WTC11 (cell line): ENCODE data around the gene TANGO2. TPM values are rescaled to one million over a fixed set of nuclear protein-coding genes. Genes with fewer than 3 reads are reported as not detected.

ENCODE experiments used
- ATAC-seq: fragments of 200-7000 bp; cut with Tn5 transposase; 2 replicates; pipeline ENCODE4 v1.10.0; 2021; ENCODE audit warnings: mild to moderate bottlenecking, moderate library complexity
- CTCF ChIA-PET: fragments of 300-600 bp; sonication (Branson Sonifier 250); formaldehyde crosslinking; loops from one replicate; lab custom pipeline; 2021; ENCODE audit warnings: antibody characterized with exemption; lab: Charles Lee
- POLR2A ChIA-PET: fragments of 350-600 bp; sonication (Branson Sonifier 250); formaldehyde crosslinking; loops from one replicate; lab custom pipeline; 2021; ENCODE audit warnings: antibody characterized with exemption; lab: Charles Lee
- DNase-seq: peaks from one replicate; pipeline ENCODE4 v3.0.0; 2021; ENCODE audit warnings: low spot score
- H3K27ac Mint-ChIP-seq: 2 replicates; pipeline ENCODE4 v1.8.0; 2021; ENCODE audit warnings: mixed read lengths
- H3K27me3 Mint-ChIP-seq: 2 replicates; pipeline ENCODE4 v1.8.0; 2021; ENCODE audit warnings: low read depth, mild to moderate bottlenecking, moderate library complexity, mixed read lengths
- H3K36me3 Mint-ChIP-seq: 2 replicates; pipeline ENCODE4 v1.8.0; 2021; ENCODE audit warnings: mixed read lengths
- H3K4me1 Mint-ChIP-seq: 2 replicates; pipeline ENCODE4 v1.8.0; 2022; ENCODE audit warnings: mixed read lengths
- H3K4me3 Mint-ChIP-seq: 2 replicates; pipeline ENCODE4 v1.8.0; 2021; ENCODE audit warnings: mild to moderate bottlenecking, moderate library complexity, mixed read lengths
- H3K9me3 Mint-ChIP-seq: 2 replicates; pipeline ENCODE4 v1.8.0; 2021; ENCODE audit warnings: mixed read lengths
- CREM ChIP-seq: sonication (generic); formaldehyde crosslinking; IDR thresholded peaks from 2 replicates; pipeline ENCODE4 v1.8.1; 2022; ENCODE audit warnings: mild to moderate bottlenecking, missing genetic modification reagents, moderate library complexity
- ESRRA ChIP-seq: sonication (generic); formaldehyde crosslinking; IDR thresholded peaks from 2 replicates; pipeline ENCODE4 v1.8.1; 2022; ENCODE audit warnings: mild to moderate bottlenecking, missing genetic modification reagents, borderline replicate concordance
- FOXK1 ChIP-seq: sonication (generic); formaldehyde crosslinking; IDR thresholded peaks from 2 replicates; pipeline ENCODE4 v1.8.0; 2022; ENCODE audit warnings: mild to moderate bottlenecking, moderate library complexity, missing genetic modification reagents
- JAZF1 ChIP-seq: fragments of 250-450 bp; sonication (Bioruptor Pico); IDR thresholded peaks from 2 replicates; pipeline ENCODE4 v1.9.0; 2021; ENCODE audit warnings: moderate library complexity, mild to moderate bottlenecking, inconsistent platforms
- MXD4 ChIP-seq: fragments of 250-450 bp; sonication (Bioruptor Pico); IDR thresholded peaks from 2 replicates; pipeline ENCODE4 v1.8.0; 2021; ENCODE audit warnings: mild to moderate bottlenecking, moderate library complexity, borderline replicate concordance
- MYBL2 ChIP-seq: sonication (generic); formaldehyde crosslinking; IDR thresholded peaks from 2 replicates; pipeline ENCODE4 v1.8.1; 2023; ENCODE audit warnings: mild to moderate bottlenecking, moderate library complexity, missing genetic modification reagents
- NFYB ChIP-seq: sonication (generic); formaldehyde crosslinking; conservative IDR thresholded peaks from 2 replicates; pipeline ENCODE4 v1.8.0; 2022; ENCODE audit warnings: low read depth, missing genetic modification reagents
- NR2C2 ChIP-seq: sonication (generic); formaldehyde crosslinking; IDR thresholded peaks from 2 replicates; pipeline ENCODE4 v1.8.0; 2022; ENCODE audit warnings: mild to moderate bottlenecking, missing genetic modification reagents
- NR3C1 ChIP-seq: sonication (generic); formaldehyde crosslinking; conservative IDR thresholded peaks from 2 replicates; pipeline ENCODE4 v1.8.1; 2023; ENCODE audit warnings: low read depth, mild to moderate bottlenecking, missing genetic modification reagents
- SMAD4 ChIP-seq: sonication (generic); formaldehyde crosslinking; IDR thresholded peaks from 2 replicates; pipeline ENCODE4 v1.8.0; 2022; ENCODE audit warnings: mild to moderate bottlenecking, missing genetic modification reagents
- TEAD4 ChIP-seq: sonication (generic); formaldehyde crosslinking; IDR thresholded peaks from 2 replicates; pipeline ENCODE4 v1.8.0; 2022; ENCODE audit warnings: mild to moderate bottlenecking, missing genetic modification reagents
- ZBTB21 ChIP-seq: sonication (generic); formaldehyde crosslinking; IDR thresholded peaks from 2 replicates; pipeline ENCODE4 v1.8.1; 2023; ENCODE audit warnings: mild to moderate bottlenecking, missing genetic modification reagents, borderline replicate concordance
- total RNA-seq: library from RNA; stranded (reverse); gene quantifications from 3 replicates; pipeline ENCODE4 v1.2.3, GENCODE V29; 2021
- TF ChIP-seq, protein P1 (sequence below): sonication (generic); formaldehyde crosslinking; IDR thresholded peaks from 2 replicates; pipeline ENCODE4 v1.8.1; 2022; ENCODE audit warnings: mild to moderate bottlenecking, missing genetic modification reagents, moderate library complexity, borderline replicate concordance
- TF ChIP-seq, protein P2 (sequence below): sonication (generic); formaldehyde crosslinking; IDR thresholded peaks from 2 replicates; pipeline ENCODE4 v1.8.1; 2023; ENCODE audit warnings: mild to moderate bottlenecking, missing genetic modification reagents
- TF ChIP-seq, protein P3 (sequence below): fragments of 250-450 bp; sonication (Bioruptor Pico); IDR thresholded peaks from 2 replicates; pipeline ENCODE4 v1.8.0; 2021; ENCODE audit warnings: mild to moderate bottlenecking
- TF ChIP-seq, protein P4 (sequence below): sonication (generic); formaldehyde crosslinking; IDR thresholded peaks from 2 replicates; pipeline ENCODE4 v1.8.1; 2023; ENCODE audit warnings: mild to moderate bottlenecking, moderate library complexity, missing genetic modification reagents
- TF ChIP-seq, protein P5 (sequence below): fragments of 250-450 bp; sonication (Bioruptor Pico); IDR thresholded peaks from 2 replicates; pipeline ENCODE4 v2.1.2; 2022; ENCODE audit warnings: mild to moderate bottlenecking, moderate library complexity
- TF ChIP-seq, protein P6 (sequence below): fragments of 250-450 bp; sonication (Bioruptor Pico); IDR thresholded peaks from 2 replicates; pipeline ENCODE4 v1.9.0; 2021; ENCODE audit warnings: mild to moderate bottlenecking
- TF ChIP-seq, protein P7 (sequence below): sonication (generic); formaldehyde crosslinking; IDR thresholded peaks from 2 replicates; pipeline ENCODE4 v1.8.1; 2022; ENCODE audit warnings: mild to moderate bottlenecking, moderate library complexity, missing genetic modification reagents
- TF ChIP-seq, protein P8 (sequence below): sonication (generic); formaldehyde crosslinking; IDR thresholded peaks from 2 replicates; pipeline ENCODE4 v1.8.0; 2022; ENCODE audit warnings: mild to moderate bottlenecking, missing genetic modification reagents
- TF ChIP-seq, protein P9 (sequence below): sonication (generic); formaldehyde crosslinking; IDR thresholded peaks from 2 replicates; pipeline ENCODE4 v1.8.0; 2022; ENCODE audit warnings: mild to moderate bottlenecking, missing genetic modification reagents

Gene TANGO2
- total RNA-seq, 1 experiment from 2014 or later: 14.8 TPM

DNA sequence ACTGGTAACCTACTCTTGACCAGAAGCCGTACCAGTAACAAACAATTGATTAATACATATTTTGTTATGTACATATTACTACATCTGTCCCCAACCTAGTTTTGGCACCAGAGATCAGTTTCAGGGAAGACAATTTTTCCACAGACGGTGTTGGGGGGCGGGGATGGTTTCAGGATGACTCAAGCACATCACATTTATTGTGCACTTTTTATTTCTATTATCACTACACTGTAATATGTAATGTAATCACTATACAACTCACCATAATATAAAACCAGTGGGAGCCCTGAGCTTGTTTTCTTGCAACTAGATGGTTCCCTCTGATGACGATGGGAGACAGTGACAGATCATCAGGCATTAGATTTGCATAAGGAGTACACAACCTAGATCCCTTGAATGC lies 74.6 kb downstream of the TANGO2 start (continued):
- TF ChIP-seq MXD4 (CRISPR knock-in tag) (no peak), NFYB (no peak)

DNA sequence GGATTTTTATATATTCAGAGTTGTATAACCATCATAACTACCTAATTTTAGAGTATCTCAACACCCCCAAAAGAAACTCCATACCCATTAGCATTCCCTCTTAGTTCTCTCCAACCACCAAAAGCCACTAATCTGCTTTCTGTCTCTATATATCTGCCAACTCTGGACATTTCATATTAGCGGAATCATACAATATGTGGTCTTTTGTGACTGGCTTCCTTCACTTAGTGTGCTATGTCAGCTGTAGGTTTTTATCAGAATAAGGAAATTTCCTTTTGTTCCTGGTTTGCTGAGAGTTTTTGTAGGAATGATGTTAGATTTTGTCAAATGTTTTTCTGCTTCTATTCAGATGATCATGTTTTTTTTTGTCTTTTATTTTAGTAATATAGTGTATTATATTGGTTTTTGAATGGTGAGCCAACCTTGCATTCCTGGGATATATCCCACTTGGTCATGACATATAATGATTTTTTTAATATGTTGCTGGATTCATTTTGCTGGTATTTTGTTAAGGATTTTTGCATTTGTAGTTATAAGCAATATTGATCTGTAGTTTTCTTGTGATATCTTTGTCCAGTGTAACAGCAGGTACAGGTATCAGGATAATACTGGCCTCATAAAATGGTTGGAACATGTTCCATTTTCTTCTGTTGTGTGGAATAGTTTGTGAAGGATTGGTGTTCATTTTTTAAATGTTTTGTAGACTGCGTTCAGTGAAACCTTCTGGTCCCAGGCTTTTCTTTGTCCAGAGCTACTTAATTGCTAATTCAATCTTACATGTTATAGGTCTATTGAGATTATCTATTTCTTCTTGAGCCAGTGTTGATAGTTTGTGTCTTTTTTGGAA lies 75.9 kb downstream of the TANGO2 start:
- Mint-ChIP-seq H3K36me3 (peaks cover 87% of the 10 kb centered on the region), H3K4me1 (peaks cover 20% of the 10 kb centered on the region), H3K27ac (no peak overlapping the region), H3K27me3 (no peaks in the 10 kb centered on the region), H3K4me3 (no peak overlapping the region), H3K9me3 (no peaks in the 10 kb centered on the region)
- ChIA-PET CTCF (interaction anchor here (1.2 kb wide), 1 partner anchor 19 kb away, joined by 3 read pairs; the partner anchor contains the start of gene RANBP1), POLR2A (no interaction called here)
- no peak for ATAC-seq
- TF ChIP-seq, protein P1, sequence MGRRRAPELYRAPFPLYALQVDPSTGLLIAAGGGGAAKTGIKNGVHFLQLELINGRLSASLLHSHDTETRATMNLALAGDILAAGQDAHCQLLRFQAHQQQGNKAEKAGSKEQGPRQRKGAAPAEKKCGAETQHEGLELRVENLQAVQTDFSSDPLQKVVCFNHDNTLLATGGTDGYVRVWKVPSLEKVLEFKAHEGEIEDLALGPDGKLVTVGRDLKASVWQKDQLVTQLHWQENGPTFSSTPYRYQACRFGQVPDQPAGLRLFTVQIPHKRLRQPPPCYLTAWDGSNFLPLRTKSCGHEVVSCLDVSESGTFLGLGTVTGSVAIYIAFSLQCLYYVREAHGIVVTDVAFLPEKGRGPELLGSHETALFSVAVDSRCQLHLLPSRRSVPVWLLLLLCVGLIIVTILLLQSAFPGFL (CRISPR knock-in tag): no peak
- TF ChIP-seq, protein P2, sequence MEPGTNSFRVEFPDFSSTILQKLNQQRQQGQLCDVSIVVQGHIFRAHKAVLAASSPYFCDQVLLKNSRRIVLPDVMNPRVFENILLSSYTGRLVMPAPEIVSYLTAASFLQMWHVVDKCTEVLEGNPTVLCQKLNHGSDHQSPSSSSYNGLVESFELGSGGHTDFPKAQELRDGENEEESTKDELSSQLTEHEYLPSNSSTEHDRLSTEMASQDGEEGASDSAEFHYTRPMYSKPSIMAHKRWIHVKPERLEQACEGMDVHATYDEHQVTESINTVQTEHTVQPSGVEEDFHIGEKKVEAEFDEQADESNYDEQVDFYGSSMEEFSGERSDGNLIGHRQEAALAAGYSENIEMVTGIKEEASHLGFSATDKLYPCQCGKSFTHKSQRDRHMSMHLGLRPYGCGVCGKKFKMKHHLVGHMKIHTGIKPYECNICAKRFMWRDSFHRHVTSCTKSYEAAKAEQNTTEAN: no peak
- TF ChIP-seq CREM (CRISPR knock-in tag): no peak
- TF ChIP-seq ZBTB21: no peak
- TF ChIP-seq, protein P3, sequence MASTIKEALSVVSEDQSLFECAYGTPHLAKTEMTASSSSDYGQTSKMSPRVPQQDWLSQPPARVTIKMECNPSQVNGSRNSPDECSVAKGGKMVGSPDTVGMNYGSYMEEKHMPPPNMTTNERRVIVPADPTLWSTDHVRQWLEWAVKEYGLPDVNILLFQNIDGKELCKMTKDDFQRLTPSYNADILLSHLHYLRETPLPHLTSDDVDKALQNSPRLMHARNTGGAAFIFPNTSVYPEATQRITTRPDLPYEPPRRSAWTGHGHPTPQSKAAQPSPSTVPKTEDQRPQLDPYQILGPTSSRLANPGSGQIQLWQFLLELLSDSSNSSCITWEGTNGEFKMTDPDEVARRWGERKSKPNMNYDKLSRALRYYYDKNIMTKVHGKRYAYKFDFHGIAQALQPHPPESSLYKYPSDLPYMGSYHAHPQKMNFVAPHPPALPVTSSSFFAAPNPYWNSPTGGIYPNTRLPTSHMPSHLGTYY (CRISPR knock-in tag): no peak
- TF ChIP-seq, protein P4, sequence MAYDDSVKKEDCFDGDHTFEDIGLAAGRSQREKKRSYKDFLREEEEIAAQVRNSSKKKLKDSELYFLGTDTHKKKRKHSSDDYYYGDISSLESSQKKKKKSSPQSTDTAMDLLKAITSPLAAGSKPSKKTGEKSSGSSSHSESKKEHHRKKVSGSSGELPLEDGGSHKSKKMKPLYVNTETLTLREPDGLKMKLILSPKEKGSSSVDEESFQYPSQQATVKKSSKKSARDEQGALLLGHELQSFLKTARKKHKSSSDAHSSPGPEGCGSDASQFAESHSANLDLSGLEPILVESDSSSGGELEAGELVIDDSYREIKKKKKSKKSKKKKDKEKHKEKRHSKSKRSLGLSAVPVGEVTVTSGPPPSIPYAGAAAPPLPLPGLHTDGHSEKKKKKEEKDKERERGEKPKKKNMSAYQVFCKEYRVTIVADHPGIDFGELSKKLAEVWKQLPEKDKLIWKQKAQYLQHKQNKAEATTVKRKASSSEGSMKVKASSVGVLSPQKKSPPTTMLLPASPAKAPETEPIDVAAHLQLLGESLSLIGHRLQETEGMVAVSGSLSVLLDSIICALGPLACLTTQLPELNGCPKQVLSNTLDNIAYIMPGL (CRISPR knock-in tag): no peak
- no peak for TF ChIP-seq SMAD4
- TF ChIP-seq NR3C1 (CRISPR knock-in tag): no peak
- TF ChIP-seq TEAD4: no peak
- TF ChIP-seq, protein P5, sequence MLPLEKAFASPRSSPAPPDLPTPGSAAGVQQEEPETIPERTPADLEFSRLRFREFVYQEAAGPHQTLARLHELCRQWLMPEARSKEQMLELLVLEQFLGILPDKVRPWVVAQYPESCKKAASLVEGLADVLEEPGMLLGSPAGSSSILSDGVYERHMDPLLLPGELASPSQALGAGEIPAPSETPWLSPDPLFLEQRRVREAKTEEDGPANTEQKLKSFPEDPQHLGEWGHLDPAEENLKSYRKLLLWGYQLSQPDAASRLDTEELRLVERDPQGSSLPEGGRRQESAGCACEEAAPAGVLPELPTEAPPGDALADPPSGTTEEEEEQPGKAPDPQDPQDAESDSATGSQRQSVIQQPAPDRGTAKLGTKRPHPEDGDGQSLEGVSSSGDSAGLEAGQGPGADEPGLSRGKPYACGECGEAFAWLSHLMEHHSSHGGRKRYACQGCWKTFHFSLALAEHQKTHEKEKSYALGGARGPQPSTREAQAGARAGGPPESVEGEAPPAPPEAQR (CRISPR knock-in tag): no peak
- TF ChIP-seq, protein P6, sequence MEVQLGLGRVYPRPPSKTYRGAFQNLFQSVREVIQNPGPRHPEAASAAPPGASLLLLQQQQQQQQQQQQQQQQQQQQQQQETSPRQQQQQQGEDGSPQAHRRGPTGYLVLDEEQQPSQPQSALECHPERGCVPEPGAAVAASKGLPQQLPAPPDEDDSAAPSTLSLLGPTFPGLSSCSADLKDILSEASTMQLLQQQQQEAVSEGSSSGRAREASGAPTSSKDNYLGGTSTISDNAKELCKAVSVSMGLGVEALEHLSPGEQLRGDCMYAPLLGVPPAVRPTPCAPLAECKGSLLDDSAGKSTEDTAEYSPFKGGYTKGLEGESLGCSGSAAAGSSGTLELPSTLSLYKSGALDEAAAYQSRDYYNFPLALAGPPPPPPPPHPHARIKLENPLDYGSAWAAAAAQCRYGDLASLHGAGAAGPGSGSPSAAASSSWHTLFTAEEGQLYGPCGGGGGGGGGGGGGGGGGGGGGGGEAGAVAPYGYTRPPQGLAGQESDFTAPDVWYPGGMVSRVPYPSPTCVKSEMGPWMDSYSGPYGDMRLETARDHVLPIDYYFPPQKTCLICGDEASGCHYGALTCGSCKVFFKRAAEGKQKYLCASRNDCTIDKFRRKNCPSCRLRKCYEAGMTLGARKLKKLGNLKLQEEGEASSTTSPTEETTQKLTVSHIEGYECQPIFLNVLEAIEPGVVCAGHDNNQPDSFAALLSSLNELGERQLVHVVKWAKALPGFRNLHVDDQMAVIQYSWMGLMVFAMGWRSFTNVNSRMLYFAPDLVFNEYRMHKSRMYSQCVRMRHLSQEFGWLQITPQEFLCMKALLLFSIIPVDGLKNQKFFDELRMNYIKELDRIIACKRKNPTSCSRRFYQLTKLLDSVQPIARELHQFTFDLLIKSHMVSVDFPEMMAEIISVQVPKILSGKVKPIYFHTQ (CRISPR knock-in tag): no peak
- TF ChIP-seq ESRRA (CRISPR knock-in tag): no peak
- no peak for TF ChIP-seq JAZF1 (CRISPR knock-in tag)
- TF ChIP-seq NR2C2 (CRISPR knock-in tag): no peak
- TF ChIP-seq MYBL2: no peak
- TF ChIP-seq, protein P7, sequence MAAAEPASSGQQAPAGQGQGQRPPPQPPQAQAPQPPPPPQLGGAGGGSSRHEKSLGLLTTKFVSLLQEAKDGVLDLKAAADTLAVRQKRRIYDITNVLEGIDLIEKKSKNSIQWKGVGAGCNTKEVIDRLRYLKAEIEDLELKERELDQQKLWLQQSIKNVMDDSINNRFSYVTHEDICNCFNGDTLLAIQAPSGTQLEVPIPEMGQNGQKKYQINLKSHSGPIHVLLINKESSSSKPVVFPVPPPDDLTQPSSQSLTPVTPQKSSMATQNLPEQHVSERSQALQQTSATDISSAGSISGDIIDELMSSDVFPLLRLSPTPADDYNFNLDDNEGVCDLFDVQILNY: no peak
- TF ChIP-seq, protein P8, sequence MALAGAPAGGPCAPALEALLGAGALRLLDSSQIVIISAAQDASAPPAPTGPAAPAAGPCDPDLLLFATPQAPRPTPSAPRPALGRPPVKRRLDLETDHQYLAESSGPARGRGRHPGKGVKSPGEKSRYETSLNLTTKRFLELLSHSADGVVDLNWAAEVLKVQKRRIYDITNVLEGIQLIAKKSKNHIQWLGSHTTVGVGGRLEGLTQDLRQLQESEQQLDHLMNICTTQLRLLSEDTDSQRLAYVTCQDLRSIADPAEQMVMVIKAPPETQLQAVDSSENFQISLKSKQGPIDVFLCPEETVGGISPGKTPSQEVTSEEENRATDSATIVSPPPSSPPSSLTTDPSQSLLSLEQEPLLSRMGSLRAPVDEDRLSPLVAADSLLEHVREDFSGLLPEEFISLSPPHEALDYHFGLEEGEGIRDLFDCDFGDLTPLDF (CRISPR knock-in tag): no peak
- TF ChIP-seq, protein P9, sequence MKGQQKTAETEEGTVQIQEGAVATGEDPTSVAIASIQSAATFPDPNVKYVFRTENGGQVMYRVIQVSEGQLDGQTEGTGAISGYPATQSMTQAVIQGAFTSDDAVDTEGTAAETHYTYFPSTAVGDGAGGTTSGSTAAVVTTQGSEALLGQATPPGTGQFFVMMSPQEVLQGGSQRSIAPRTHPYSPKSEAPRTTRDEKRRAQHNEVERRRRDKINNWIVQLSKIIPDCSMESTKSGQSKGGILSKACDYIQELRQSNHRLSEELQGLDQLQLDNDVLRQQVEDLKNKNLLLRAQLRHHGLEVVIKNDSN (CRISPR knock-in tag): no peak
- TF ChIP-seq FOXK1 (CRISPR knock-in tag): no peak
- no peak for DNase-seq
